ENCODE measurements around the gene ASS1. TPM values are rescaled to one million over a fixed set of nuclear protein-coding genes. Genes with fewer than 3 reads are reported as not detected.
A peak's percentile ranks its signal among the peaks of the same experiment; 100 is the strongest.

The ASS1 gene
- total and polyA plus RNA-seq, 3 experiments from 2014 or later, result 2.3 to 3.4 TPM; not detected in 1

- Mint-ChIP-seq H3K27ac (no peak overlapping the region), H3K36me3 (no peaks in the 10 kb centered on the region), H3K27me3 (peaks cover 8 to 35% of the 10 kb centered on the region in 2 donors), H3K4me3 (no peak overlapping the region), H3K9me3 (no peaks in the 10 kb centered on the region), H3K4me1 (no peaks in the 10 kb centered on the region)
- ChIA-PET CTCF (no interaction called here), POLR2A (no interaction called here)
- Histone ChIP-seq H3K4me1 (ENCODE audit: insufficient read depth, low read length) (no peaks in the 10 kb centered on the region), H3K9me3 (ENCODE audit: low read length) (no peaks in the 10 kb centered on the region), H3K27ac (ENCODE audit: low read depth, low read length) (no peak overlapping the region), H3K27me3 (ENCODE audit: insufficient read depth, low read length, poor library complexity, severe bottlenecking) (no peaks in the 10 kb centered on the region), H3K4me3 (ENCODE audit: low read length) (no peak overlapping the region), H3K36me3 (ENCODE audit: insufficient read depth, low read length) (no peaks in the 10 kb centered on the region)
- DNase-seq, result no peak
Measured at GRCh38 chr9:130518943-130519799, 74.4 kb downstream of the ASS1 start.

DNA sequence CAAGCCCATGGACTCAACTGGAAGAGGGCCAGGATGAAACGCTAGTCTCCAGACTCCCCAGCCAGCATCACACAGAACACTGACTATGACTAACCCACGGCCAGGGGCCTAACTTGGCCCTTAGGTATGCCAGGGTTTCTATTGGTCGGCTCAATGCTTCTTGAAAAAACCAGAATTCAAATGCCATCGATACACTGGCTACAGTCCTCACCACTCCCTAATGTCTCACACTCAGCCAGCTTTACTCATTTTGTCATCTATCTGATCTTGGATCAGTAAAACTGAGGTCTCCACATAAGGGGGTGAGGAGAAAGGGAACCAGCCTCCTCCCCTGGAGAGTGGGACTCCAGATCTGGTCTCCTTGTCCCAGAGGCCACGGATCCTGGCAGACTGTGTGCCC is 75.2 kb downstream of the ASS1 start:
- H3K9me3 Mint-ChIP-seq, result no peaks in the 10 kb centered on the region
- Histone ChIP-seq H3K9me3 (ENCODE audit: low read length) (no peaks in the 10 kb centered on the region), H3K27me3 (ENCODE audit: insufficient read depth, low read length, poor library complexity, severe bottlenecking) (no peaks in the 10 kb centered on the region), H3K4me1 (ENCODE audit: insufficient read depth, low read length) (no peaks in the 10 kb centered on the region), H3K27ac (ENCODE audit: low read depth, low read length) (no peak overlapping the region), H3K36me3 (ENCODE audit: insufficient read depth, low read length) (no peaks in the 10 kb centered on the region), H3K4me3 (ENCODE audit: low read length) (no peak overlapping the region)
- H3K4me1 Mint-ChIP-seq, result no peaks in the 10 kb centered on the region
- no peak overlapping the region for H3K4me3 Mint-ChIP-seq
- peaks cover 8 to 35% of the 10 kb centered on the region in 2 donors for H3K27me3 Mint-ChIP-seq
- CTCF ChIA-PET, result no interaction called here
- H3K36me3 Mint-ChIP-seq, result no peaks in the 10 kb centered on the region
- POLR2A ChIA-PET, result no interaction called here
- no peak overlapping the region for H3K27ac Mint-ChIP-seq
- no peak for DNase-seq

GRCh38 chr9:130521715-130522114 is 77.0 kb downstream of the ASS1 start:
- no peak for DNase-seq
- Histone ChIP-seq H3K4me1 (ENCODE audit: insufficient read depth, low read length) (no peaks in the 10 kb centered on the region), H3K9me3 (ENCODE audit: low read length) (no peaks in the 10 kb centered on the region), H3K27ac (ENCODE audit: low read depth, low read length) (no peak overlapping the region), H3K27me3 (ENCODE audit: insufficient read depth, low read length, poor library complexity, severe bottlenecking) (no peaks in the 10 kb centered on the region), H3K4me3 (ENCODE audit: low read length) (no peak overlapping the region), H3K36me3 (ENCODE audit: insufficient read depth, low read length) (no peaks in the 10 kb centered on the region)
- Mint-ChIP-seq H3K9me3 (no peaks in the 10 kb centered on the region), H3K27ac (no peak overlapping the region), H3K4me3 (no peak overlapping the region), H3K36me3 (no peaks in the 10 kb centered on the region), H3K4me1 (no peaks in the 10 kb centered on the region), H3K27me3 (peaks cover 10 to 35% of the 10 kb centered on the region in 2 donors)
- POLR2A ChIA-PET, result no interaction called here
- CTCF ChIA-PET, result no interaction called here

DNA sequence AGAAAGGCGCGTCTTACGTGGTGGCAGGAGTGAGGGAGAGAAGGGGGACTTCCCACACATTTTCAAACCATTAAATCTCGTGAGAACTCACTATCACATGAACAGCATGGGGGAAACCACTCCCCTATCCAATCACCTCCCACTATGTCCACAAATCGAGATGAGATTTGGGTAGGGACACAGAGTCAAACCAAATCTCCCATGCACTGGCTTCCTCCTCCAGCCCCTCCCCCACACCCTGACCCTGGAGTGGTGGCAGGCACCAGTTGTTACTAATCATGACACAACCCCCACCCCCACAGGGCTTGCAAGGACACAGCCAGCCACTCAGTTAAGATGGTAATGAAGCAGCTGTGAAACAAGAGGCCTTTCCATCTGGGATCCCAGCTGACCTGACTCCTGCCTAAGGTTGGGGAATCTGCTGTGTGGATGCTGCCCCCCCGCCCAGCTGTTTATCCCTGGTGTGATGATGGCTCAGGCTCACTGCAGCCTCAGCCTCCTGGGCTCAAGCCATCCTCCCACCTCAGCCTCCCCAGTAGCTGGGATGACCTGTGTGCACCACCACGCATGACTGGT is 77.6 kb downstream of the ASS1 start:
- H3K36me3 Mint-ChIP-seq, result no peaks in the 10 kb centered on the region
- Histone ChIP-seq H3K4me3 (ENCODE audit: low read length) (no peak overlapping the region), H3K36me3 (ENCODE audit: insufficient read depth, low read length) (no peaks in the 10 kb centered on the region), H3K27me3 (ENCODE audit: insufficient read depth, low read length, poor library complexity, severe bottlenecking) (no peaks in the 10 kb centered on the region), H3K9me3 (ENCODE audit: low read length) (no peaks in the 10 kb centered on the region), H3K4me1 (ENCODE audit: insufficient read depth, low read length) (no peaks in the 10 kb centered on the region), H3K27ac (ENCODE audit: low read depth, low read length) (no peak overlapping the region)
- ChIA-PET POLR2A (no interaction called here), CTCF (no interaction called here)
- H3K9me3 Mint-ChIP-seq, result no peaks in the 10 kb centered on the region
- peaks cover 14 to 34% of the 10 kb centered on the region in 2 donors for H3K27me3 Mint-ChIP-seq
- no peaks in the 10 kb centered on the region for H3K4me1 Mint-ChIP-seq
- H3K4me3 Mint-ChIP-seq, result no peak overlapping the region
- DNase-seq, result no peak
- no peak overlapping the region for H3K27ac Mint-ChIP-seq

DNA sequence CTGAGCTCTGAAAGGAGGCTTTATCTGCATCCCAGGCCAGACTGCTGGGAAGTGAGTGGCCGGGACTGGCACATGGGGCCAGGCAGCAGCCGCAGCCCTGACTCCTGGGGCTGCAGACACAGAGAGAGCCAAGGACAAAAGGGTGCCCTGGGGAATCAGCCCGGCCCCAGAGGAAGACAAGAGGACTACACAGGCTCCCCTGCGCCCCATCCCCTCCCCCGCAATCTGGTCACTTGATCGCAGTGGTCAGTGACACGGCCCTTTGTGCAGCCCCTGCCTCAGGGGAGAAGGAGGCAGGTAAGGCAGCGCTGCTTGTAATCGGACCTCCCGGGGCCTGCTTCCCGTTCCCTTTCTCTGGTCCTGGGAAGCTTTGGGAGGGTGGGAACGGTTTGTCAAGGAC is 79.2 kb downstream of the ASS1 start:
- POLR2A ChIA-PET, result no interaction called here
- no peak for DNase-seq
- Histone ChIP-seq H3K36me3 (ENCODE audit: insufficient read depth, low read length) (no peaks in the 10 kb centered on the region), H3K27me3 (ENCODE audit: insufficient read depth, low read length, poor library complexity, severe bottlenecking) (no peaks in the 10 kb centered on the region), H3K27ac (ENCODE audit: low read depth, low read length) (no peak overlapping the region), H3K4me1 (ENCODE audit: insufficient read depth, low read length) (no peaks in the 10 kb centered on the region), H3K4me3 (ENCODE audit: low read length) (no peak overlapping the region), H3K9me3 (ENCODE audit: low read length) (no peaks in the 10 kb centered on the region)
- H3K27me3 Mint-ChIP-seq, result peaks cover 14 to 23% of the 10 kb centered on the region in 2 donors
- no peaks in the 10 kb centered on the region for H3K9me3 Mint-ChIP-seq
- no peaks in the 10 kb centered on the region for H3K4me1 Mint-ChIP-seq
- H3K36me3 Mint-ChIP-seq, result no peaks in the 10 kb centered on the region
- CTCF ChIA-PET, result no interaction called here
- no peak overlapping the region for H3K4me3 Mint-ChIP-seq
- no peak overlapping the region for H3K27ac Mint-ChIP-seq

GRCh38 chr9:130526193-130526853 is 81.6 kb downstream of the ASS1 start:
- CTCF ChIA-PET, result no interaction called here
- H3K27me3 Mint-ChIP-seq, result peaks cover 8 to 17% of the 10 kb centered on the region in 2 donors
- Histone ChIP-seq H3K4me3 (ENCODE audit: low read length) (no peak overlapping the region), H3K36me3 (ENCODE audit: insufficient read depth, low read length) (no peaks in the 10 kb centered on the region), H3K27ac (ENCODE audit: low read depth, low read length) (no peak overlapping the region), H3K9me3 (ENCODE audit: low read length) (no peaks in the 10 kb centered on the region), H3K27me3 (ENCODE audit: insufficient read depth, low read length, poor library complexity, severe bottlenecking) (no peaks in the 10 kb centered on the region), H3K4me1 (ENCODE audit: insufficient read depth, low read length) (no peaks in the 10 kb centered on the region)
- no peak for DNase-seq
- no peaks in the 10 kb centered on the region for H3K4me1 Mint-ChIP-seq
- no peaks in the 10 kb centered on the region for H3K9me3 Mint-ChIP-seq
- POLR2A ChIA-PET, result no interaction called here
- H3K4me3 Mint-ChIP-seq, result peak overlapping the region in 1 of 7 donors; percentile 44
- no peaks in the 10 kb centered on the region for H3K36me3 Mint-ChIP-seq
- H3K27ac Mint-ChIP-seq, result no peak overlapping the region

DNA sequence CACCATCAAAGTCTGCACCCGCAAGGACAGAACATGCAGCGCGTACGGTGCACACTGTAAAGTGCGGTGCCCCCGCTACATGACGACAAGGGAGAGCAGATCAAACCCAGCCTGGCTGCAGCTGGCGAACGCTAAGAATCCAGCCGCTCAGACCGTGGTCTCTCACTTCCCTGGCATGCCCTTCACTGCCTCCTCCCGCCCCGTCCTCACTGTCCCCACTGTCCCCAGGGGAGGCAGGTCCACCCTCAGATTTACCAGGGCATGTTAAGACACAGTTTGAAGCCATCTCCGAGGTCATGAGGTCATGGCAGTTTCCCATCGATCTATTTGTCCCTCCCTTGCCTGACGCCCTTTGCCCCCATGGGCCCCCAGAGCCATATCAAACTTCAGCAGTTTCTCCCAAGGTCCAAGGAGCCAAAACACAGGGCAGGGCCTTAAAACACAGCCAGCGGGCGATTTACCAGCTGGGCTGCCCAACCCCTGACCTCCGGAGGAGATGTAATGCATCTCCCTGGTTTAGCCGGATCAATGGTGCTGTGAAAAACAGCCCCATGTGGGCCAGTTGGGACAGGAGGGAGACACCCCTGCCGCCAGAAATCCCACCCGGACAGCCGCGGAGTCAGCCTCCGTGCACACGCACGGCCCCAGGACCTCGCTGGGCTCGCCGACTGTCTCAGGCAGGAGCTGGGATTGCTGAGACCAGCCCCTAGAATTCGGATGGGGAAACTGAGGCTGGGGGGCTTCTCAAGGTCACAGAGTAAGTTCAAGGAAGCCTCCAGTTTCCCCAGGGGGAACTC is 82.3 kb downstream of the ASS1 start:
- no peaks in the 10 kb centered on the region for H3K36me3 ChIP-seq (ENCODE audit: insufficient read depth, low read length)
- H3K27me3 ChIP-seq (ENCODE audit: insufficient read depth, low read length, poor library complexity, severe bottlenecking), result no peaks in the 10 kb centered on the region
- no peak overlapping the region for H3K4me3 ChIP-seq (ENCODE audit: low read length)
- Mint-ChIP-seq H3K4me3 (peak overlapping the region in 1 of 7 donors; percentile 44), H3K9me3 (no peaks in the 10 kb centered on the region), H3K4me1 (no peaks in the 10 kb centered on the region), H3K27me3 (peaks cover 8 to 17% of the 10 kb centered on the region in 2 donors), H3K36me3 (no peaks in the 10 kb centered on the region), H3K27ac (no peak overlapping the region)
- H3K27ac ChIP-seq (ENCODE audit: low read depth, low read length), result no peak overlapping the region
- no peaks in the 10 kb centered on the region for H3K4me1 ChIP-seq (ENCODE audit: insufficient read depth, low read length)
- no peaks in the 10 kb centered on the region for H3K9me3 ChIP-seq (ENCODE audit: low read length)
- CTCF ChIA-PET, result no interaction called here
- POLR2A ChIA-PET, result no interaction called here
- no peak for DNase-seq

Data from CD8-positive, alpha-beta memory T cell (primary cell).